ENCODE results near the gene LAMA4.

The LAMA4 gene

DNA sequence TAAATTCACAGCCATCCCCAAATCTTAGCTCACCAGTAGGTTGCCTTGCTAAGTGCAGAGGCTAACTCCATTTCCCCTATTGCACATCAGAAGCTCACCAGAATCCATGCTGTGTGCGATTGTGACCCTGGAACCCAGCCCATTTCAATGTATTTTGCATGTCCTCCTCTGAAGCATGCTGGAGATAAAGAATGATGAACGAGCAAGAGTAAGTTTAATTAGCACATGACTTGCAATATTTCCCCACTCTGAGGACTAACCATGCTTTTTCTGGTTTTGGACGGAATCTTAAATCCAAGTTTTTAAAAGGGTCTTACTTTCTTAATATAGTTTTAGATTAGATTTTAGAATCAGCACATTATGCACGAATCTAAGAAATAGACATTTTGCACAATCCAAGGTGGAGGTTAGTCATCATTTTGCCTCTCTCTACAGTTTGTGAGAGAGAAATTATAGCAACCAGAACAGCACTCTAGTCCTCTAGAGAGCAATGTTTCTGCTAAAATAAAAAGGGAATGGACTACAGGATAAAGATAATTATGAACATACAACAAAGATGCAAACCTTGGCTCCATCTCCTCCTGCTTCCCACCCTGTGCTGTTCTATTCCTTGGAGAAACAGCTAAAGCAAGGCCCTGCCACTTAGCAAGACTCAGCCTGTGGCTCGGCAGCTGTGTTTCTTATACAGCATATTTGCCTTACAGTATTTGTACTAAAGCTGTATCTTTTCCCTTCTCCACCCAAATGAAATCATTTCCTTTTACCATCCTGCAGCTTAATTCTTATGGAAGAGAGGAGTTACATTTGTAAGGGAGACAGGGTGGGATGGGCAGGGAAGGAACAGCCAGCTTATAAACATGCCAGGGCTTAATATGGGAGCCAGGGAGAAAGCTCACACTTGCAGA, 24.9 kb upstream of the LAMA4 start:
- DNase-seq (ENCODE audit: low read depth): no peak

DNA sequence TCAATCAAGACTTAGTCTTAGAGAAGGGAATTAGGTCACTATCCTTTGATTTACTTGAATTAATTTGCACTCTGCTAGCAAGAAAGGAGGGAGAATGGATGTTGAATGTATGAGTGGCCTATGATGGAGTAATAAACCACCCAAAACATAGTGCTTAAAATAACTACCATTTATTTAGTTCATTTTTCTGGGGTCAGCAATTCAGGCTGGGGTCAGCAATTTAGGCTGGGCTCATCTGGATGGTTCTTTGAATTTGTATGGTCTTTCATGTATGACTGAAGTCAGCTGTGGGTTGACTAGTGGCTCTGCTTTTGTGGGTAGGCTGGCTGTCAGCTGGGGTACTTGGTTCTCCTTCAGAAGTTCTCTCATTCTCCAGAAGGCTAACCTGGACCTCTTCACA, 21.0 kb upstream of the LAMA4 start:
- DNase-seq (ENCODE audit: low read depth): no peak

DNA sequence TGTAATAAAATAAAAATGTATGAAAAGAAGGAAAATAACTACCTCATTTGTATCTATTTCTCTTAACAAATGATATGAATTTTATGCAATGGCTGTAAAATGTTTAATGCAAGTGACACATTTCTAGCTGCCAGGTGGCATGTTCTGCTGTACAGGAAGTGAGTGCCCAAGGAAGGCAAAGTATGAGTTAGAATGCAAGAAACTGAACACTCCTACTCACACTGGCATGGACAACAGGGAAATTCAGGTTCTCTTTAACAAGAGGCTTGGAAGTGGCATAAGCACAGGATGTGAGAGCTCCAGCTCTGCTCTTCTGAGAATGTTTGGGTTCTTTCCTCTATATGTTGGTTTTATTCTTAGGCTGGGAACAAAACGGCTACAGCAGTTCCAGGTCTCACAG, 20.4 kb upstream of the LAMA4 start:
- no peak for DNase-seq (ENCODE audit: low read depth)

DNA sequence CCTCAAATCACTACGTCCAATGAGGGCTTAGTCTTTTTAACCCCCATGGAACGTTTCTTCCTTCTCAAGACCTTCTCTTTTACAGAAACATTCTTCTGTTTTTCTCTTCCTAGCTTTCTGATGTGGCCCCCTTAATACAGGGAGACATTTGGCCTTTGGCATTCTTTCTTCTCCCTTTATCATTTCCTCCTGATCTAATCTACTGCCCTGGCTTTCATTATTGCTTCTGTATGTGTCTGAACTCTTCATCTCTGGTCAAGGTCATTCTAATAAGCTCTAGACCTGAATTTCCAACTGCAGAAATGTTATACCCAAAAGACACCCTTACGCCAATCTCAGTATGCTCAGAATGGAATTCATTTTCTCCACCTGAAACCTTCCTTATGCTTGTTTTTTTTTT, 18.4 kb upstream of the LAMA4 start:
- no peak for DNase-seq (ENCODE audit: low read depth)

DNA sequence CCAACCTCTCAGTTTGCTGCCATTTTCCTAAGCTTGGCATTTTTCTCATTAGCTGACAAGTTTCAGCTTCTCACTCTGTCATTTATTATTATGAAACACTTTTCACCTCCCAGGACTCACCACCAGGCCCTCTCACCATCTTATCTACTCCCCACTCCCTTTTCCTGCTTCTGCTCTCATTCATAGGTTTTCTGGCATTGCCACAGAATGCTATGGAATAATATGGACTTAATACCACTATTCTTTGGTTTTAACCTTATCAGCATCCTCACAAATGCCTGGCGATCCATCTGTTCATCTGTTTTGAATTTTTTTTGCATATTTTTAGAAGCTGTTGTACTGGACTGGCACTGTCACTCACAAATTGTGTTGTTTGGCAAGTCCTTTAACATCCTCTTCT, 16.4 kb upstream of the LAMA4 start:
- no peak for DNase-seq (ENCODE audit: low read depth)

DNA sequence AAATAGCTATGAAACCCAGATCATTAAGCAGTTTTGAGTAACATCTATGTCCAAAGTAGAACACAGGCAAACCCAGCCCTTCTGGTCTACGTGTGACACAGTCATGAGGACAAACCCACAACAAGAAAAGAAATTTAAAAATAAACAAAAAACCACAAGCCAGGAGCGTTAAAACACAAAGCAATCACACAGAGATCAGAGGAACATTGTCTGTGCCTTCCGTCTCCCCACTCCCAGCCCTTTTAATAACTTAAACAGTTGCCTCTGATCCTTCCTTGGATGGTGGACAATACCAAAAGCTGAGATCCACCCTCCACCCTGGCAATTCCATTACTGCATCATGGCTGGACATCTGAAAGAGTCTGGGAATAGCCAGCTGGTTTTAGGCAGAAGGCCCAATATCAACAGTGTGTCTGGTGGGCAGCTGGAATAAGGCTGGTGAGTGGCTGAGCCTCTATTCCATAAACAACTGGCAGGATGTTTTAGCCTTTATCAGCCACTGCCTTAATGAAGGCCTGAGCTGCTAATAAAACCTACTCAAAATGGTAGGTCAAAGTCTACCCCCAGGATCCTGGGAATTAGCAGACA, 15.7 kb upstream of the LAMA4 start:
- no peak for DNase-seq (ENCODE audit: low read depth)

DNA sequence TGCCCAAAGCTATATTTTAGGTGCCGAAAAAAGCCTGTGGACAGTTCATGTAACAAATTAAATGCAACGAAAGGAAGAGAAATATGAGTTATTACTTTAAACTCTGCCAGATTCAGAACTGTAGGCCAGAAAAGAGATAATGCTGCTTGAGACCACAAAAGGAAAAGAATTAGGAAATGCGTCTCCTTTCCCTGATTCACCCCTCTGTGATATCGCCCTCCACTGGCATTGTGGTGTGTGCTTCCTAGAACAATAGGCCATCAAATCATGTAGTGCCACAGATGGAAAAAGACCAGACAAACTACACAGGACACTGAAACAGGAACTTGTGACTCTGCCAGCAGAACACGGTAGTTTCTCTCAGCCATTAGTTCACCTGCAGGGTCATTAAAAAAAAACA, 14.7 kb upstream of the LAMA4 start:
- no peak for DNase-seq (ENCODE audit: low read depth)

DNA sequence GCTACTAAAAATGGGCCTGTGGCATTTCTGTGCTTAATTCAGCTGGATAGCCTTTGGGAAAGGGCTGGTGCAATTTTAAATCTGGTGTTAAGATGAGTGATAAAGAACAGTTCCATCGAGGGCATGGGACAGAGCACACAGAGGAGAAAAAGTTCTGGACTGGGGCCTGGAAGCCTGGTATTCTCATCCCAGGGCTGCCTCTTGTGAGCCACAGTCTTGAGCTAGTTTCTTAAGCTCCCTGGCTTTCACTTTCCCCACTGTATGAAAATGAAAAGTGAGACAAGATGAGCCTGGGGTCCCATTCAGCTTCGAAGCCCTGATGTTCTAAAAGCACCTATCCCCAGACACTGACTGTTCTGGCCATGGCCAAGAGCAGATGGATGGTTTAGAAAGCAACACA, 14.3 kb upstream of the LAMA4 start:
- no peak for DNase-seq (ENCODE audit: low read depth)

DNA sequence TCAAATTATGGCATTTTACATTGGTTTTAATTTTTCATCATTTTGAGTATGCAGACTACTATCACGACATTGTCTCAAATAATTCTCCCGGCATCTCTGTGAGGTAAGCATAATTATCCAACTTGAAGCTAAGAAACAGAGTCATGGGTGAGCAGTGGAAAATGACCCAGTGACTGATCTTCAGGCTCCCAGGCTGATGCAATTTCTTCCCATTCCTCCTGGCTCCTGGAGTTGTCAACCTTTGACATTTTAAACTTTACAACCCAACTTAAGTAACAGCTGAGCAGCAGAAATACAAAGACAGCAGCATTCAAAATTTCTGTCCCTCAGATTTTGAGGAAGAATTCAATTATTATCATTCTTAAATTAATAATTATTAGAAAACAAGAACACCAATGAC, 13.7 kb upstream of the LAMA4 start:
- DNase-seq (ENCODE audit: low read depth): no peak

DNA sequence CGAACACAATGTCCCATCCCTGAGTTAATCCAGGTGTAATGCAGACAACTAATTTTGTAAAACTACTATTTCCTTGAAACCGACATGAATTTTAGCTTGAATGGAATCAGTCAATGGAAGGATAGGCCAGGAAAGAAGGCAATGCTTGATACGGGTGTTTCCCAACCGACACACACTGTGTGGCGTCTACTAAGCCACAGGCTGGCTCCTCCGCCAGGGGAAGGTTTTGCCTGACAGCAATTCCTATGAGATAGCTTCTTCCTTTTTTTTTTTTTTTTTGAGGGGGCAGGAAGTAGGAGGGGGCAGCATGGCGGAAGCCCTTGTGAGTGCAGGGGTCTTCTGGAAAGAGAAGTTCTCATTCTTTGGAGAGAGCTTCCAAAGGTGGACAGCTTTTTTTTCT, 12.0 kb upstream of the LAMA4 start:
- no peak for DNase-seq (ENCODE audit: low read depth)

DNA sequence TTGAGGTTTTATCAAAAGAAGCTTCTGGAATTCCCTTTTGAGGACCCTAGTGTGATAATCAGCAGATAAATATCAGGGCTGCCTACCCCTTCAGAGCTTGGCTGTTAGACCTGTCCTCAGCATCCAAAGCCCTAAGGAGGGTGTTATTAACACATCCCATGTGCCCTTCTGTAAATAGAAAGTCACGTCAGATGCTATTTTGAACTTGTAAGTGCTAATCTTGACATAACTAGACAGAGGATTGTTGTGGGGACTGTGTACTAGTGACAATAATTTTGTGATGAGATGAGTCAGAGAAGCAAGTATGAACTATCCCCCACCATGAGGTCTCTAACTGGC, 4.9 kb upstream of the LAMA4 start:
- DNase-seq (ENCODE audit: low read depth): no peak

DNA sequence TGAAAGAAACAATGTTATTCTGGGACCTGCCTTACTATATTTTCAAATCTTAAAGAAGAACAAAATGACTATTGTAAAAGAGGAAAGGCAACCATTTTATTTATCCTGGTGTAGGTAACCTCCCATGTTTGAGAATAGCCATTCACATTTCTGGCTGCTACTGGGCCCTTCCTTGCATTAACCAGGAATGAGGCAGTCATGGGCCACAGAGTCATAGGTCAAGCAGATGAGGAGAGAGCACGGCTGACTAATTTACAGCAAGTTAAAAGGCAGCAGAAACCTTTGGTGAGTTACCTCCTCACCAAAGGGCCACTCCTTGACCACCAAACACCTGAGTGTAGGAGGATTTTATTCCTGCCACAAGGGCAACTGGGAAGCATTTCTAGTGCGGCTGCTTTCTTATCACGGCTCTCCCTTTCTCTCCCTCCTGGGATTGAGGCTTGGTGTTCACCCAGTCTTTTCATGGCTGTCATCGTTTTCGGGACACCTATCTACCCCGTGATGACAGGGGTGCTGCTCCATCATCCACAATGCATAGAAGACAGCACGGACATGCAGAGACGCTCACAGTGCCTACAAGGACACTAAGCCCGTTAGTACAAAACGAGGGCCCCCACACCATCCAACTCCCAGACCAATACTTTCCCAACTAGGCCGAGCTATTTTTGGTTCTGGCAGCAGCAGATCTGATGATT, 4.4 kb upstream of the LAMA4 start:
- no peak for DNase-seq (ENCODE audit: low read depth)

DNA sequence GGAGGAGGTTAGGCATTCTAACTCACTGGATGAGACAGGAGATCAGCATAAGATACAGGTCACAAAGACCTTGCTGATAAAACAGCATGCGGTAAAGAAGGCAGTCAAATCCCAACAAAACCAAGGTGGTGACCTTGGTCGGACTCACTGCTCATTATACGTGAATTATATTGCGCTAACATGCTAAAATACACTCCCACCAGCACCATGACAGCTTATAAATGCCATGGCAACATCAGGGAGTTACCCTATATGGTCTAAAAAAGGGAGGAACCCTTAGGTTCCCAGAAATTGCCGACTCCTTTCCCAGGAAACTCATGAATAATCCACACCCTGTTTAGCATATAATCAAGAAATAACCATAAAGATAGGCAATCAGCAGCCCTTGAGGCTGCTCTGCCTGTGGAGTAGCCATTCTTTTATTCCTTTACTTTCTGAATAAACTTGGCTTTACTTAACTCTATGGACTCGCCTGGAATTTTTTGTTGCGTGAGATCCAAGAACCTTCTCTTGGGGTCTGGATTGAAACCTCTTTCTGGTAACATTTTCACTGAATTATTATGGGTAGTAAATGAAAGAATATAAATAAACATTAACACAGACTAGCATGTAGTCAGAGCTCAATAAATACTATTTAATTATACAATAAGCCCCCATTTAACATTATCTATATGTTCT, 3.0 kb upstream of the LAMA4 start:
- no peak for DNase-seq (ENCODE audit: low read depth)

DNA sequence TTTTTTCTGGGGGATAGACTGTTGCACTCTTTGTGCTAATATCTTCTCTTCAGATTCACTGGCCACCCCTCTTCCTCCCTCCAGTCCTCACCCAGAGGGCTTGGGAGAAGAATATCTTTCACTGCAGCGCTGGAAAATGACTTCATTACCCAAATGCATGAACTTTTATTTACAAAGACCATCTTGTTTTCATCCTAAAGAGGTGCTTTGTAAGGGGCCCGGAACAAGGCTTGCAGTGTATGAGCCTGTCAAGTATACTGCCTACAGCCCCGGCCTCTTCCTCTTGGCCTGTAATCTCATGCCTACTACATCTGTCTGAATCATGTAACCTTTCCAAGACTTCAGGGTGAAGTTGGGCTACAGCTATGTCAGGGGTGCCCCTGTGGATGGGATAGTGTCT, 554 bp upstream of the LAMA4 start:
- no peak for DNase-seq (ENCODE audit: low read depth)

DNA sequence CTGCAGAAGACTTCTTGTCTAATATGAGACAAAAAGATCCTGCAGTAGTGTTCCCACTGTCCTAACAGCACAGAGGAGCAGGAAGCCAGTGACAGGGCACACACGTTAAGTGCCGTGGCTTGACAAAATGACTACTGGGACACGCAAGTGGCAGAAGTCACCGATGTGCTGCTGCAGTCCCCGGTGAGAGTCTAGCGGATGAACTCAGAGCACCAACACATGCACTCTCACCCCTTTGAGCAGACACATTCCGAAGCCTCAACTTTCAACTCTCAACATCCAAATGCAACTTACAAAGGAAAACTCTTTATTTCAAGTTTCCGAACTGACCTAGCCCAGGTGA, 898 bp downstream of the LAMA4 start:
- DNase-seq (ENCODE audit: low read depth): no peak

DNA sequence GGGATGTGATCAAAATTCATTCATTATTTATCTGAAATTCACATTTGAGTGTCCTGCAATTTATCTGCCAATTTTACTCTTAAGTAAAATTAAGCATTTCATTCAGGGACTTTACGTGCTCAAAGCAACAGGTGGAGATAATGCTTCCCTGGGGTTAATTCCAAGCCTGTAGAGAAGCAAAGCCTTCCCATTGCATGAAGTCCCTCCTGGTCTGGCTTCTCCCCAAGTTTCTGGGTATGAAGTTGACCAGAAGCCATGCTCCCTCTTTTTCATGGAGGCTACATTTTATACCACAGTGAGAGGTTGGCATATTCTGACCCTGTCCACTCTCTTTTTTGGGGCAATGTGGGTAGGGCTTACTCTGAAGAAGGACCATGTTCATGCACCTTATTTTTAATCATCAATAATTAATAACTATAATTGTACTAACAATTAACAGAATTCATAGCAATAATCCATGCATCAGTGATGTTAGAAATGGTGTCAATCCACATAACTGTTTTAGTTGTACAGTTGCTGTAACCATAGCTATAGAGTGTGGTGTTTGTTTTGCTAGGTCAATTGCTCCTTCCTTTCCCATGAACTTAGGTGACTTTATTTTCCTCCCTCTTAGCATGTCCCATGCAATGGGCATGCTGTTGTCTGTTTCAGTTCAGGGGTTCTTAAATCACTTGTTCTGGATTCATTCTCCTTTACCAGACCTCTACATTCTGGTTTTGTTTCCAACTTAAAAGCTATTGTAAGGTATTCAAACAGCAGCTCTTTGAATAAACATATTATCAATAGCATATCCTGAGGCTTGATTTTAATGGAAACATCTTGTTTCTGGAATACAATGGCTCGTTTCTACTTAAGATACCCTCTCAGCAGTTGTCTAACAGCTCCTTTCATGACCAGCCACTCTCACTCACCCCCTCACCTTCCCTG, 1.5 kb downstream of the LAMA4 start:
- no peak for DNase-seq (ENCODE audit: low read depth)

DNA sequence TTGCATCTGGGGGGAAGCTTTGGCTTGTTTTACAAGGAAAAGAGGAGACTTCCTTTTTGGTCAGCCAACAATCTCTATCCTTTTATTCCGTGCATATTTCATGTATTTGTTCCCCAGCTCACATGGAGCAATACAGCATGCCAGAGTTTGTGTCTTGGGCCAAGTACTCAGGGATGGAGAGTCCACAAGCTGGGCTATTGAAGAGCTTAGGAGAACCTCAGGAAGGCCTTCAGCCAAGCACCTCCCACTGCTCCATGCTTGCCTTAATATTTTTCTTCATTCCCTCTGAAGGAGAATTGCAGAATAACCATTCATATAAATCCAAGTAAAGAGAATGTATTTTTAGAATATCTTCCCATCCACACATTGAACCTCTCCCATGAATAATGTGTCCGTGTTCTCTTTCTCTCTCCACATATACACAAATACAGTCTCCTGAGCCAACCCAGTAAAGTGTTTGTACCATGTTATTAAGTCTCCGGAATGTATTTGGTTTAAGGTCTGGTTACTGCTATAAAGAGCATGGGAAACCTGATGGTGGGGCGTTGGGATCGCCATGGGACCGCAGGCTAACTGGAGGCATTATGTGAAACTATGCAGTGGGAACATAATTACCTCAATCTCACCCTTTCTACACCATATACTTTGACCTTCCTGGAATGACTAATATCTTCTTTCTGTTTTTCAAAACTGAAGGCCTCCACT, 3.0 kb downstream of the LAMA4 start:
- peak; percentile 78 for DNase-seq (ENCODE audit: low read depth)

DNA sequence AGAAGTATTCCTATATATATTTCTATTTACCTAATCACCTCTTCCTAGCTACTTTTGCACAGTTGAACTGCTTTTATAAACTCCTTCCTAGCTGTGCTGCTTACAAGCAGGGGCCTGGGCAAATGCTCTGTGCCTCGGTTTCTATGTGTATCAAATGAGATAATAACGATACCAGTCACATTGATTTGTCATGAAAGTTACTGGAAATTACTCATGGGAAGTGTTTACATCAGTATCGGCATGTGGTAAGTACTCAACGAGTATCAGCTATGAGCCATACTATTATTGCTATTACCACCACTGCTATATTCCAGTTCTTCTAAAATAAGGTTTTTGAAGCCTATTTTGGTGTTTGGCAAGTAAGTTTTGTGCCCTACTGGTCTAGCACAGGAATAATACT, 4.9 kb downstream of the LAMA4 start:
- no peak for DNase-seq (ENCODE audit: low read depth)

DNA sequence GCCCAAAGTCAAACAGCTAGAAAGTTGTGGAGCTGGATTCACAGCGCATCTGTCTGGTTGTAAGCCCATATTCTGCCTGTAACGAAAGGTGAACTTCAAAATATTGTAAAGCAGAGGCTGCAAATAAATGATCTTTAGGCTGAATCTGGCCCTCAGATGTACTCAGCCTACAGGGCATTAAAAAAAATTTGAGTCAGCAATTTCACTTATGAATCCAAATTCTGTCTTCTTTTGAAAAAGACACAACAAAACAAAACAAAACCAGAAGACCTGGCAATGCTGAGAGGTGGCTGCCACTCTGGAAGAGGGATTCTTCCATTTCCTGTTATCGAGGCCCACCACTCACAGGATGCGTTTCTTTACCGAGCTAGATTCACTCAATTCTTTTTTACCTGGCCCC, 7.1 kb downstream of the LAMA4 start:
- DNase-seq (ENCODE audit: low read depth): no peak

DNA sequence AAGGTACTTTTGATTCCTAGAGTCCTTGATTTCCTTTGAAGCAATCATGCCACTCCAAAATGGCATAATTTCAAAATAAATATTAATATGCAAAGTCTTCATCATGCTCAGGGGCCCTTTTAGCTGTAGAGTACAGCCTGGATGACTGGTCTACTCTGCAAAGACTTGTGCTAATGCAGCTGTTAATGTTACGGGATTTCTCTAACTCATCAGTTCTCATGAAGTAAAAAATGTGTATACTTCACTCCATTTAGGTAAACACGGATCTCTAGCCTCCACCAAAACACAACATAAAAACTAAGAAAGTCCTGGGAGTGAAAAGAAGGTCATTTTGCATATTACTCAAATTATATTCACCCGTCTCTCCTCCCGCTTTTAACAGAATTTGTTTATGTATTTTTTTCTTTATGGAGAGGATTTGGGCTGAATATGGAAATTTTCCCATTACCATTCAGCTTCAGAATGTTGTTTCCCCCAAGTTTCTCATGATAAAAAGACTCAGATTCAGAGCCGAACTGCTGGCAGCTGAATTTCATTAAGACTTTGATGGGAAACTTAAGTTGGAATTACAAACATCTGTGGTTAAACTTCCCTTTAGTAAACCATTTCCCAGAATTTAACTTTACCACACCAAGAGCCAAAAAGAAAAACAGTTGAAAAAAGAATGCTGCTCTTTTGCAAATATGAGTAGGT, 8.7 kb downstream of the LAMA4 start:
- peak; percentile 84 for DNase-seq (ENCODE audit: low read depth)

Measured in stromal cell of bone marrow (primary cell).